H1 (cell line): ENCODE results near the gene PWP1. TPM values are rescaled to one million over a fixed set of nuclear protein-coding genes. Genes with fewer than 3 reads are reported as not detected.

ENCODE experiments used
- CTCF ChIA-PET: fragments of 300-600 bp; sonication (Branson Sonifier 250); formaldehyde crosslinking; loops from one replicate; lab custom pipeline; 2021; ENCODE audit not compliant: partially characterized antibody; lab: Charles Lee
- POLR2A ChIA-PET: fragments of 300-600 bp; sonication (Branson Sonifier 250); formaldehyde crosslinking; loops from one replicate; lab custom pipeline; 2021; ENCODE audit warnings: inconsistent platforms; ENCODE audit not compliant: partially characterized antibody; lab: Charles Lee
- DNase-seq, 2 experiments: peaks; one replicate each; pipeline versions ENCODE4 v3.0.0 to v3.0.0-alpha.2; 2010 to 2022; ENCODE audit warnings: low spot score in 2 of 2, low read depth in 1 of 2, mixed read lengths in 1 of 2
- FAIRE-seq: peaks from 2 replicates; lab custom pipeline; 2011; peaks lifted over from hg19 to GRCh38; lab: Jason Lieb, UNC
- H2AFZ ChIP-seq: 2 replicates; pipeline ENCODE4 v1.8.1; 2012; ENCODE audit warnings: low read length, inconsistent platforms
- H2AK5ac ChIP-seq: 2 replicates; pipeline ENCODE4 v1.6.1; 2013; ENCODE audit warnings: low read depth, low read length
- H2BK120ac ChIP-seq: replicated peaks from 2 replicates; pipeline ENCODE3; 2013; ENCODE audit warnings: low read depth, low read length, inconsistent platforms
- H2BK12ac ChIP-seq: 2 replicates; pipeline ENCODE4 v1.6.1; 2013; ENCODE audit warnings: low read depth, low read length
- H2BK15ac ChIP-seq: 2 replicates; pipeline ENCODE4 v1.6.1; 2013; ENCODE audit warnings: low read length
- H2BK20ac ChIP-seq: 2 replicates; pipeline ENCODE4 v1.6.1; 2013; ENCODE audit warnings: low read length
- H2BK5ac ChIP-seq: 2 replicates; pipeline ENCODE4 v1.6.1; 2013; ENCODE audit warnings: low read depth, low read length
- H3K14ac ChIP-seq: 2 replicates; pipeline ENCODE4 v1.6.1; 2013; ENCODE audit warnings: inconsistent platforms; ENCODE audit not compliant: insufficient read length
- H3K18ac ChIP-seq: 2 replicates; pipeline ENCODE4 v1.6.1; 2013; ENCODE audit warnings: low read length; ENCODE audit errors: extremely low read depth
- H3K23ac ChIP-seq: 2 replicates; pipeline ENCODE4 v1.6.1; 2013; ENCODE audit warnings: inconsistent platforms; ENCODE audit not compliant: insufficient read length
- H3K23me2 ChIP-seq: 2 replicates; pipeline ENCODE4 v1.6.1; 2013; ENCODE audit warnings: low read depth, low read length
- H3K27ac ChIP-seq: 2 replicates; pipeline ENCODE4 v1.6.1; 2011; ENCODE audit warnings: low read depth, low read length, inconsistent platforms
- H3K27me3 ChIP-seq, 4 experiments: replicated peaks in 1 of 4; 1 replicate in 1 of 4; 2 replicates in 3 of 4; pipeline versions ENCODE4 v1.6.1 to v1.8.1; 2011 to 2013; ENCODE audit warnings: low read length in 3 of 4, mild to moderate bottlenecking in 3 of 4, inconsistent platforms in 2 of 4, mixed read lengths in 2 of 4, moderate library complexity in 1 of 4; ENCODE audit not compliant: control insufficient read depth in 3 of 4, insufficient read depth in 3 of 4; ENCODE audit errors: extremely low read depth in 1 of 4
- H3K36me3 ChIP-seq, 4 experiments: 2 replicates each; pipeline versions ENCODE4 v1.6.1 to v1.8.1; 2011 to 2013; ENCODE audit warnings: mild to moderate bottlenecking in 4 of 4, low read length in 3 of 4, moderate library complexity in 2 of 4, control low read depth in 1 of 4, inconsistent platforms in 1 of 4; ENCODE audit not compliant: insufficient read depth in 4 of 4, control insufficient read depth in 2 of 4
- H3K4ac ChIP-seq: replicated peaks from 2 replicates; pipeline ENCODE3; 2013; ENCODE audit warnings: low read length, low read depth, mixed read lengths, inconsistent platforms; ENCODE audit not compliant: insufficient read length
- H3K4me1 ChIP-seq, 4 experiments: replicated peaks in 1 of 4; 1 replicate in 1 of 4; 2 replicates in 3 of 4; pipeline versions ENCODE4 v1.6.1 to v1.8.1; 2011 to 2013; ENCODE audit warnings: low read length in 3 of 4, inconsistent platforms in 2 of 4, mixed read lengths in 1 of 4; ENCODE audit not compliant: insufficient read depth in 4 of 4, control insufficient read depth in 3 of 4
- H3K4me2 ChIP-seq, 2 experiments: 2 replicates each; pipeline versions ENCODE4 v1.6.1 to v1.8.1; 2011 to 2013; ENCODE audit warnings: low read depth in 2 of 2, low read length in 2 of 2, control low read depth in 1 of 2, inconsistent platforms in 1 of 2, mild to moderate bottlenecking in 1 of 2; ENCODE audit not compliant: insufficient read depth in 1 of 2
- H3K4me3 ChIP-seq, 4 experiments: fragments of 200-600, 300-600 bp in 1 of 4; sonication (generic), shearing (Covaris generic), sonication (Bioruptor Twin) in 1 of 4; 2 replicates each; pipeline versions ENCODE4 v1.5.1 to v1.8.1; 2011 to 2016; ENCODE audit warnings: low read length in 4 of 4, low read depth in 3 of 4, control low read depth in 2 of 4, inconsistent platforms in 2 of 4, mild to moderate bottlenecking in 2 of 4, mixed read lengths in 1 of 4, moderate library complexity in 1 of 4; ENCODE audit not compliant: insufficient read depth in 2 of 4; ENCODE audit errors: extremely low read depth in 1 of 4
- H3K56ac ChIP-seq: replicated peaks from 2 replicates; pipeline ENCODE3; 2013; ENCODE audit warnings: low read depth, mild to moderate bottlenecking, mixed read lengths, low read length, inconsistent platforms; ENCODE audit not compliant: insufficient read length
- H3K79me1 ChIP-seq: 2 replicates; pipeline ENCODE4 v1.6.1; 2013; ENCODE audit warnings: low read depth, low read length, control low read depth
- H3K79me2 ChIP-seq, 2 experiments: 2 replicates each; pipeline versions ENCODE4 v1.6.1 to v1.8.1; 2012 to 2013; ENCODE audit warnings: low read length in 2 of 2, mild to moderate bottlenecking in 2 of 2, inconsistent platforms in 1 of 2; ENCODE audit not compliant: insufficient read depth in 2 of 2, control insufficient read depth in 1 of 2
- H3K9ac ChIP-seq, 4 experiments: replicated peaks in 1 of 4; 1 replicate in 1 of 4; 2 replicates in 3 of 4; pipeline versions ENCODE4 v1.6.1 to v1.8.1; 2011 to 2013; ENCODE audit warnings: low read depth in 3 of 4, low read length in 3 of 4, control low read depth in 2 of 4, mild to moderate bottlenecking in 2 of 4, moderate library complexity in 2 of 4, inconsistent platforms in 1 of 4; ENCODE audit errors: extremely low read depth in 1 of 4
- H3K9me3 ChIP-seq, 2 experiments: 2 replicates each; pipeline versions ENCODE4 v1.6.1 to v1.8.1; 2012 to 2013; ENCODE audit warnings: mild to moderate bottlenecking in 2 of 2, moderate library complexity in 2 of 2, control low read depth in 1 of 2, inconsistent platforms in 1 of 2, low read depth in 1 of 2, low read length in 1 of 2, mixed read lengths in 1 of 2; ENCODE audit not compliant: insufficient read depth in 2 of 2
- H4K20me1 ChIP-seq, 2 experiments: replicated peaks in 1 of 2; 2 replicates each; pipeline versions ENCODE3 to v1.8.1; 2011 to 2013; ENCODE audit warnings: inconsistent platforms in 2 of 2, low read length in 2 of 2, mild to moderate bottlenecking in 1 of 2; ENCODE audit not compliant: insufficient read depth in 2 of 2, control insufficient read depth in 1 of 2
- H4K5ac ChIP-seq: 2 replicates; pipeline ENCODE4 v1.6.1; 2013; ENCODE audit warnings: low read length, low read depth, mixed read lengths, inconsistent platforms; ENCODE audit not compliant: insufficient read length
- H4K8ac ChIP-seq: 2 replicates; pipeline ENCODE4 v1.8.0; 2013; ENCODE audit warnings: mild to moderate bottlenecking, moderate library complexity, low read length, inconsistent platforms; ENCODE audit not compliant: insufficient read depth; ENCODE audit errors: extremely low read depth
- H4K91ac ChIP-seq: replicated peaks from 2 replicates; pipeline ENCODE3; 2013; ENCODE audit warnings: low read length, mixed read lengths, inconsistent platforms; ENCODE audit not compliant: insufficient read length
- JUND ChIP-seq: IDR thresholded peaks from 2 replicates; pipeline ENCODE4 v1.6.1; 2011; ENCODE audit warnings: mild to moderate bottlenecking, improper control_type of control experiment, low read length
- WGBS, 2 experiments: shearing (Covaris generic) in 1 of 2; methylation state at CpG; one replicate each; pipeline versions ENCODE4 v1.1.6 to v1.1.7; 2013 to 2015; ENCODE audit warnings: low lambda C conversion rate in 2 of 2, mixed read lengths in 2 of 2, inconsistent platforms in 1 of 2, low coverage in 1 of 2, missing lambda C conversion rate in 1 of 2; ENCODE audit not compliant: insufficient replicate concordance in 2 of 2, insufficient coverage in 1 of 2, insufficient read length in 1 of 2; ENCODE audit errors: extremely low coverage in 1 of 2, missing lambda C conversion rate in 1 of 2; 5-methylcytosine and 5-hydroxymethylcytosine counted together
- polyA plus RNA-seq, 7 experiments: library from polyadenylated mRNA; depleted of rRNA in 3 of 7; stranded (reverse) in 5 of 7; unstranded in 2 of 7; fragments of >200 nt in 5 of 7; fragments of 200-250 nt in 2 of 7; gene quantifications; 1 replicate in 5 of 7; 2 replicates in 1 of 7; 4 replicates in 1 of 7; pipeline versions ENCODE4 v1.2.1 to v1.2.3, GENCODE V29; 2011 to 2013; ENCODE audit warnings: missing spikeins in 2 of 7, mixed read lengths in 2 of 7
- total RNA-seq: library from RNA; stranded (reverse); fragmentation: NEBNext Ultra II Directional; extraction: Animal tissue kit (Norgen Biotek cat#: 25700); gene quantifications from 2 replicates; pipeline ENCODE4 v1.2.1, GENCODE V29; 2021

PWP1 gene
- total and polyA plus RNA-seq, 2 of the 8 experiments (the other 6 are each of a cell fraction or from before 2014, with no cell fraction given), result 57.8 to 78.5 TPM

DNA sequence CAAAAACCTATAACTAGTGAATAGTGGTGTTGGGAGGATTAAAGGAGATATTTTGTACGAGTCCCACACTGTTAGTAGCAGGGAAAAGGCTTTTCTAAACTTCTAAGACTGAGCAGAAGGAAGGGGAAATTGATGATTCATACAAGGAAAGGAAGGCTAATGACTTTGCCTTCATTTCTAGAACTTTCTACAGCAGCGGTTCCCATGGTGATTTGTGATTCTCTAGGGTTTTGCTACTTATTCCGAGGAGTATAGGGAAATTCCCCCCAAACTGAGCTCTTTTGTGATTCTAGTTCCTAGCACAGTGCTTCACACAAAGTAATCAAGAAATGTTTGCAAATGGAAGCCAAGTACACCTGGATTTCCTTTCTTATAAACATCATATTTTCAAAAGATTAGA, 23.8 kb upstream of the PWP1 start:
- H3K23ac ChIP-seq, result no peak overlapping the region
- no peak overlapping the region for H3K9ac ChIP-seq
- no peaks in the 10 kb centered on the region for H3K79me1 ChIP-seq
- no peak overlapping the region for H4K8ac ChIP-seq
- TF ChIP-seq JUND, result no peak
- H4K91ac ChIP-seq, result no peak overlapping the region
- no peak overlapping the region for H2BK20ac ChIP-seq
- H2AK5ac ChIP-seq, result no peak overlapping the region
- H2BK5ac ChIP-seq, result no peak overlapping the region
- peaks cover 0 to 18% (median 6%) of the 10 kb centered on the region in 4 experiments; a peak in 5 of 7 replicates for H3K4me1 ChIP-seq
- no peak overlapping the region for H3K18ac ChIP-seq
- no peak overlapping the region for H3K14ac ChIP-seq
- H3K79me2 ChIP-seq, result no peaks in the 10 kb centered on the region
- no peak overlapping the region for H3K56ac ChIP-seq
- CTCF ChIA-PET, result interaction anchor here (0.6 to 3.5 kb wide), 4 partner anchors 9 to 1604 kb away, joined by 3 to 19 read pairs (median 3); no protein-coding TSS in a partner anchor
- DNase-seq, result no peak
- H3K27ac ChIP-seq, result no peak overlapping the region
- POLR2A ChIA-PET, result interaction anchor here (0.8 to 2.1 kb wide), 3 partner anchors 17 to 26 kb away, joined by 3 to 9 read pairs (median 5); no protein-coding TSS in a partner anchor
- no peak overlapping the region for H3K4me3 ChIP-seq
- H4K5ac ChIP-seq, result no peak overlapping the region
- H3K4ac ChIP-seq, result no peak overlapping the region
- H2BK12ac ChIP-seq, result no peak overlapping the region
- no peaks in the 10 kb centered on the region for H3K9me3 ChIP-seq
- no peaks in the 10 kb centered on the region for H4K20me1 ChIP-seq
- WGBS, 2 experiments, result 93% methylated on average over 3 of the region's 3 CpGs; no CpG with 5 or more reads in 1 of the 2 experiments
- H3K27me3 ChIP-seq, result no peaks in the 10 kb centered on the region
- H2BK15ac ChIP-seq, result no peak overlapping the region
- H3K23me2 ChIP-seq, result no peaks in the 10 kb centered on the region
- no peak overlapping the region for H2AFZ ChIP-seq
- no peaks in the 10 kb centered on the region for H3K36me3 ChIP-seq
- H3K4me2 ChIP-seq, result no peak overlapping the region
- no peak overlapping the region for H2BK120ac ChIP-seq
- FAIRE-seq, result no peak
